ELR (cell line): Measurements from ENCODE around the gene AQR.

Experiments used
- DNase-seq: peaks from one replicate; pipeline ENCODE4 v3.0.0-alpha.2; 2015; ENCODE audit warnings: low read depth

AQR gene

GRCh38 chr15:34876640-34877039 is 92.9 kb downstream of the AQR start:
- no peak for DNase-seq

DNA sequence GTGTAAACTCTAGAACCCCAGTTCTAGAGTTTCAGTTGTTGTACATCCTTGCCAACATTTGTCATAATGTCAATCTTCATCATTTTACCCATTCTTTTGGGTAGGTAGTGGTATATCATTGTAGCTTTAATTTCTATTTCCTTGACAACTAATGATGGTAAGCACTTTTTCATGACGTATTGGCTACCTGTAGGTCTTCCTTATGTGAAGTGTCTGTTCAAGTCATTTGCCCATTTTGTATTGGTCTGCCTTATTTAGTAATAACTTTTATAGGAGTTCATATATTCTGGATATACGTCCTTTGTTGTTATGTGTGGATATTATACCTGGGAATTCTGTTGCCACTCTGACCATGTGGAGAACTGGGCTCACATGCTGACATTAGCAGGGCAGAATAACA is 100.4 kb downstream of the AQR start:
- no peak for DNase-seq

DNA sequence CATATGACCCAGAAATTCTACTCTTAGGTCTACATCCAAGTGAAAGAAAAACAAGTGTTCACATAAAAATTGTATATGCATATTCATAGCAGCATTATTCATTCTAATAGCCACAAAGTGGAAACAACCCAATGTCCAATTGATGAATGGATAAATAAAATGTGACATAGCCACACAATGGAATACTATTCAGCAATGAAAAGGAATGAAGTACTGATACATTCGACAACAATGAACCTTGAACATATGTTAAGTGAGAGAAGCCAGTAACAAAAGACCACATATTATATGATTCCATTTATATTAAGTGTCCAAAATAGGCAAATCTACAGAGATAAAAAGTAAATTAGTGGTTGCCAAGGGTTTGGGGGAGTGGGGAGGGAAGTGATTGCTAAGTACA is 104.0 kb downstream of the AQR start:
- DNase-seq: no peak

- DNase-seq: no peak
Observed at GRCh38 chr15:34861214-34861613, 108.3 kb downstream of the AQR start.

DNA sequence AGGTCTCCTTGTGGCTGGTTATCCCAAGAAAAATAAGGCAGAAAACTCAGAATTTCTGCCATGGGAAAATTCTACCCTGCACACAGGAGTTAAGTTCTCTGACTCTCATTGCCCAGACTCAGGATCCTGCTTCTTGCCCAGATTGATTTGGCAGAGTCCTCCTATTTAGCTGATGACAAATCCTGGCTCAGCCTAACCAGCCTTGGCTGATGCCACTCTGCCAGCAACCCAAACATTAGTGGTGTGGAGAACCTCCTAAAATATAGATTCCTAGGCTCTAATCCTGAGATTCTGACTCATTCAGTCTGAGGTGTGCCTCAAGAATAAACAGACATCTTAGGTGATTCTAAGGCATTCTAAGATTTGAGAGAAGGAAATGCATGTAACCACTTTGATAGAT is 113.6 kb downstream of the AQR start:
- DNase-seq: peak; percentile 29

DNA sequence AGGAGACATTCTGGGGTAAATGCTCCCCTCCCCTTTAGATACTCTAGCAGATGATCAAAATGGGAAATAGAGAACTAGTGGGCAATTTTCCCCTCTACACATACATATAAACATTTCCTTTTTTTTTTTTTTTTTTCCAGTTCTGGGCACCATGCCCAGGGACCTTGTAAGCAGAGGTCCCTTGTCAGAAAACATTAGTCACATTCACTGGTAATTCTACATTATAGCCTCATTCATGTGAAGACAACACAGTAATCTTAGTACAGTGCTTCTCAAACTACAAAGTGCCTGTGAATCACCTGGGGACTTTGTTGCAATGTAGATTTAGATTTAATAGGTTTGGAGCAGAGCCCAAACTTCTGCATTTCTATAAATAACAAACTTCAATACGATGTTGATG is 114.1 kb downstream of the AQR start:
- DNase-seq: peak; percentile 69

- DNase-seq: no peak
Observed at GRCh38 chr15:34854232-34854631, 115.3 kb downstream of the AQR start.

- no peak for DNase-seq
Observed at GRCh38 chr15:34853001-34853758, 116.4 kb downstream of the AQR start.

DNA sequence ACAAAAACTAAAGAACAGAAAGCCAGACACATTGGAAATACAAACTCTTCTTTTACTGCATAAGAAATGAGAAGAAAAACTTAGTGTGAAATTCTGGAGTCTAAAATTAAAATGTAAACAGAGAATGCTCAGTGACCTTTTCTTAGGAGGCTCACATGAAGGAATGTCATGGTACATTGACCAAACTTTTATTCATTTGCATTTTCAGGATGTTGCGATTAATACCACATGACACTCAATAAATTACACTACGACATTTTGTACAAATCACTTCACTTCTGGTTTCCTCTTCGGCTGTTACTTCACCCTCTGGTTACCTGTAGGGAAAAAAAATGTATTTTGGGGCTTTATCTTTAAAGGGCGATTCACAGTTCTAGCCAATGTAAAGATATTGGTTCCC is 117.8 kb downstream of the AQR start:
- no peak for DNase-seq

GRCh38 chr15:34851007-34851406 is 118.5 kb downstream of the AQR start:
- no peak for DNase-seq

GRCh38 chr15:34850121-34850520 is 119.4 kb downstream of the AQR start:
- no peak for DNase-seq

GRCh38 chr15:34849364-34849959 is 120.1 kb downstream of the AQR start:
- DNase-seq: no peak

GRCh38 chr15:34847598-34847997 is 121.9 kb downstream of the AQR start:
- DNase-seq: no peak

- peak; percentile 46 for DNase-seq
Observed at GRCh38 chr15:34841262-34841725, 128.2 kb downstream of the AQR start.

- DNase-seq: no peak
Observed at GRCh38 chr15:34838282-34838681, 131.3 kb downstream of the AQR start.

- peak; percentile 86 for DNase-seq
Observed at GRCh38 chr15:34837246-34838016, 132.1 kb downstream of the AQR start.

- no peak for DNase-seq
Observed at GRCh38 chr15:34828145-34828911, 141.2 kb downstream of the AQR start.

DNA sequence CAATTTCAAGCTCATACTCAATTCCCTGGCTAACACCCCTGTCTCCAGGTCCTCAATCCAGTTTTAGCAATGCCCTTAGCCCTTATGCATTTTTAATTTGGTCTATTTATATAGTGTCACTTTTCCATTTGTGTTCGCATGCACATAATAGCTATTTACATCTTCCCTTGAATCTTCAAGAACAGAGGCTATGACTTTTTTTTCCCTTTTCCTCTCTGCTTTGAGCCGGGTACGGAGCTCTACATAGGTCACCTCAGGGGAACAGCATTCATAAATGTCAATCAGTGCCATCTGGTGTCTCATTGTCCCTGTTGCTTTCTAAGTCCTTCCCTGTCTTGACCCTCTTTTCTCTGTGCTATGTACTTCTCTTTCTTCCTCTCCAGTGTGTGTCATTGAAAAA is 147.7 kb downstream of the AQR start:
- no peak for DNase-seq

GRCh38 chr15:34820110-34820509 is 149.4 kb downstream of the AQR start:
- no peak for DNase-seq

DNA sequence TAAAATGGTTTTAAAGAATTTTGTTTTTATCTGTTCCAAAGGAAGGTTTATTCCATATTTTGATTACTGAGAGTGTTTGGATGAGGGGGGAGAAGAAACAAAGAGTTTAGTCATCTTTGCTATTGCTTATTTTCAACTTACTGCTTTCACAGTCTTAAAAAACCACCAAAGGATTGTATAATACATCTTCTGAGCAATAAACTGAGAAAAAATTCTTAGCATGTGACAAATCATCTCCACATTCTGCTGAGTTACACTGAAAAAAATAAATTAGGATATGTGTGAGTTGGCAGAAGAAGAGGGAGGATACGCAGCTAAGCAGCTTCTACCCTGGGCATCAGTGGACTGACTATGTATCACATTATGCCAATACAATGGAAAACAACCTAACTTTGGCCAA is 151.0 kb downstream of the AQR start:
- DNase-seq: peak; percentile 62

DNA sequence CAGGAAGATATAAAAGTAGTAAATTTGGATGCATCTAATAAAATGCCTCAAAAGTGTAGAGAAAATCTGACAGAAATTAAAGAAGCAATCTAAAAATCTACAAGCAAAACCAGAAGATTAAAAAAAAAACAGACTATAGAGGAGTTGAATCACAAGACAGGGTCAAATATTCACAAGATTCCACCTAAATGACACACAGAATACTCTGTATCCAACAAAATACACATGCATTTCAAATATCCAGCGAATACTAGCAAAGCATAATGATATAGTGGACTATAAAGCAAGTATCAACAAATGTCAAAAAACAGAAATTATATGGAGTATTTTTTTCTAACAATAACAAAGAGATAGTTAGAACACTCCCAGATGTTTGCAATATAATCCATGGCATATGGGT is 153.7 kb downstream of the AQR start:
- DNase-seq: peak; percentile 34

DNA sequence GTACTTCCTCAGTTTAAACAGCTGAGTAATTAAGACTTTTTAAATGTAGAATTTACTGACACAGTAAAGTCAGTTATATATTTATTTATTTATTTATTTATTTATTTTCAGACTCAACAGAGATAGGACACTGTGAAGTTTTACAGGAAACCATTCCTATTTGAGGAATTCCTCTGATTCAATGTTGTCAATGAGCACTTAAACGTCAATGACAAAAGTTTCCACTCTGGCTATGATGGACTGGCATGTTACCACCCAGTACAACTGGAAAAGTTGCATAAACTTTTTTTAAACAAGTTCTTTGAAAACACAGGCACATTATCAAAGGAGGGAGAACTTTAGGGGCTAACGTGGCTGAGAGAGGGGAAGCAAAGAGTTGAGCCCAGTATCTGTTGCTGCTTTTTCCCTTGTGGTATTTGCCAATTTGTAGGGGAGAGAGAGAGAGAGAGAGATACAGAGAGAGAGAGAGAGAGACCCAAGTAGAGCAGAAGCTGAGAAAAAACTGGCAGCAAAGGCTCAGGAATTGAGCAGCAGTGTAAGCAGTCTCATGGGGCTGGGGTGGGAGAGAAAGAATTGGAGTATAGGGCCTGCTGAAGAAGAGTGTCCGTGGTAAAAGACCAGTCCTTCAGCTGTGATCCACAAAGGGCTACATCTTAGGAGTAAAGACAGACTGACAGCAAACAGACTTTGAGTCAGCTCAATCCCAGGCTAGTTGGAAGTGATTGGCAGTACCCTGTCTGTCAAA is 155.9 kb downstream of the AQR start:
- DNase-seq: no peak
